H9 (cell line): Measurements from ENCODE around the gene FRK. TPM values are rescaled to one million over a fixed set of nuclear protein-coding genes. Genes with fewer than 3 reads are reported as not detected.
A peak's percentile ranks its signal among the peaks of the same experiment; 100 is the strongest.

Source experiments
- DNase-seq: peaks from one replicate; pipeline ENCODE4 v3.0.0-alpha.2; 2017
- H2AFZ ChIP-seq: one replicate; pipeline ENCODE4 v1.6.1; 2013; ENCODE audit warnings: mild to moderate bottlenecking, low read length, control low read depth, moderate library complexity
- H2AK5ac ChIP-seq: 2 replicates; pipeline ENCODE4 v1.6.1; 2013; ENCODE audit warnings: low read length, control low read depth, mixed read lengths; ENCODE audit not compliant: insufficient read length
- H2BK120ac ChIP-seq: one replicate; pipeline ENCODE4 v1.6.1; 2013; ENCODE audit warnings: low read depth, mild to moderate bottlenecking, low read length, control low read depth, inconsistent platforms; ENCODE audit not compliant: poor library complexity, severe bottlenecking
- H2BK12ac ChIP-seq: 2 replicates; pipeline ENCODE4 v1.6.1; 2013; ENCODE audit warnings: low read length, control low read depth, mixed read lengths, low read depth; ENCODE audit not compliant: insufficient read length
- H2BK15ac ChIP-seq: 2 replicates; pipeline ENCODE4 v1.6.1; 2013; ENCODE audit warnings: low read depth, low read length, control low read depth
- H2BK20ac ChIP-seq: one replicate; pipeline ENCODE4 v1.6.1; 2013; ENCODE audit warnings: low read depth, mild to moderate bottlenecking, low read length, control low read depth, inconsistent platforms; ENCODE audit not compliant: poor library complexity, severe bottlenecking
- H2BK5ac ChIP-seq: 2 replicates; pipeline ENCODE4 v1.6.1; 2013; ENCODE audit warnings: low read length, control low read depth, mixed read lengths; ENCODE audit not compliant: insufficient read length
- H3K14ac ChIP-seq: 2 replicates; pipeline ENCODE4 v1.6.1; 2013; ENCODE audit warnings: low read length, control low read depth; ENCODE audit not compliant: insufficient read depth
- H3K18ac ChIP-seq: 2 replicates; pipeline ENCODE4 v1.6.1; 2013; ENCODE audit warnings: low read depth, mild to moderate bottlenecking, mixed read lengths, low read length, control low read depth; ENCODE audit not compliant: insufficient read length
- H3K23ac ChIP-seq: 2 replicates; pipeline ENCODE4 v1.6.1; 2013; ENCODE audit warnings: low read length, control low read depth, mixed read lengths, low read depth; ENCODE audit not compliant: insufficient read length
- H3K23me2 ChIP-seq: 2 replicates; pipeline ENCODE4 v1.6.1; 2013; ENCODE audit warnings: low read depth, mild to moderate bottlenecking, mixed read lengths, low read length, control low read depth; ENCODE audit not compliant: insufficient read length, poor library complexity, severe bottlenecking
- H3K27ac ChIP-seq: 2 replicates; pipeline ENCODE4 v1.5.1; 2013; ENCODE audit warnings: low read length, control low read depth, mixed read lengths, low read depth; ENCODE audit not compliant: insufficient read length
- H3K27me3 ChIP-seq: 2 replicates; pipeline ENCODE4 v1.6.1; 2013; ENCODE audit warnings: low read length, control low read depth, inconsistent platforms; ENCODE audit not compliant: insufficient read depth
- H3K4ac ChIP-seq: 2 replicates; pipeline ENCODE4 v1.6.1; 2013; ENCODE audit warnings: low read depth, mild to moderate bottlenecking, control low read depth, inconsistent platforms, low read length, moderate library complexity
- H3K4me1 ChIP-seq: 2 replicates; pipeline ENCODE4 v1.6.1; 2013; ENCODE audit warnings: low read length, control low read depth, inconsistent platforms; ENCODE audit not compliant: insufficient read depth
- H3K4me2 ChIP-seq: 2 replicates; pipeline ENCODE4 v1.6.1; 2013; ENCODE audit warnings: low read length, control low read depth, mixed read lengths; ENCODE audit not compliant: insufficient read length, insufficient read depth
- H3K56ac ChIP-seq: 2 replicates; pipeline ENCODE4 v1.6.1; 2013; ENCODE audit warnings: low read depth, mild to moderate bottlenecking, mixed read lengths, low read length, control low read depth; ENCODE audit not compliant: insufficient read length
- H3K79me1 ChIP-seq: 2 replicates; pipeline ENCODE4 v1.6.1; 2013; ENCODE audit warnings: low read depth, mild to moderate bottlenecking, moderate library complexity, low read length, control low read depth, inconsistent platforms; ENCODE audit not compliant: insufficient read depth, poor library complexity, severe bottlenecking
- H3K79me2 ChIP-seq: 2 replicates; pipeline ENCODE4 v1.6.1; 2013; ENCODE audit warnings: low read length, control low read depth, inconsistent platforms; ENCODE audit not compliant: insufficient read depth
- H3K9ac ChIP-seq: 2 replicates; pipeline ENCODE4 v1.6.1; 2013; ENCODE audit warnings: low read length, control low read depth, mixed read lengths; ENCODE audit not compliant: insufficient read length; ENCODE audit errors: extremely low read depth
- H3K9me3 ChIP-seq: one replicate; pipeline ENCODE4 v1.6.1; 2013; ENCODE audit warnings: low read depth, low read length, inconsistent platforms; ENCODE audit not compliant: control insufficient read depth
- H3T11ph ChIP-seq: one replicate; pipeline ENCODE4 v1.6.1; 2013; ENCODE audit warnings: mild to moderate bottlenecking, low read length, control low read depth, inconsistent platforms
- H4K20me1 ChIP-seq: one replicate; pipeline ENCODE4 v1.6.1; 2013; ENCODE audit not compliant: control insufficient read depth, insufficient read length, insufficient read depth
- H4K5ac ChIP-seq: 2 replicates; pipeline ENCODE4 v1.6.1; 2013; ENCODE audit warnings: low read depth, mild to moderate bottlenecking, mixed read lengths, low read length, control low read depth; ENCODE audit not compliant: insufficient read length
- H4K8ac ChIP-seq: replicated peaks from 2 replicates; pipeline ENCODE4 v1.6.1; 2013; ENCODE audit warnings: low read length, control low read depth, mixed read lengths, low read depth; ENCODE audit not compliant: insufficient read length
- H4K91ac ChIP-seq: 2 replicates; pipeline ENCODE4 v1.6.1; 2013; ENCODE audit warnings: low read depth, mild to moderate bottlenecking, moderate library complexity, mixed read lengths, low read length, control low read depth; ENCODE audit not compliant: insufficient read length
- H3K27ac Mint-ChIP-seq, 3 experiments: 2 replicates in 2 of 3; 3 replicates in 1 of 3; pipeline ENCODE4 v1.8.0; 2020 to 2021; ENCODE audit warnings: mixed read lengths in 3 of 3, mild to moderate bottlenecking in 1 of 3, moderate library complexity in 1 of 3
- H3K27me3 Mint-ChIP-seq: 2 replicates; pipeline ENCODE4 v1.8.0; 2021; ENCODE audit warnings: low read depth, mild to moderate bottlenecking, moderate library complexity, mixed read lengths
- H3K36me3 Mint-ChIP-seq, 3 experiments: 2 replicates in 2 of 3; 3 replicates in 1 of 3; pipeline ENCODE4 v1.8.0; 2020 to 2021; ENCODE audit warnings: low read depth in 3 of 3, mixed read lengths in 3 of 3; ENCODE audit not compliant: insufficient read depth in 1 of 3
- H3K4me1 Mint-ChIP-seq, 2 experiments: 2 replicates each; pipeline ENCODE4 v1.8.0; 2020; ENCODE audit warnings: mixed read lengths in 2 of 2
- H3K4me3 Mint-ChIP-seq, 2 experiments: 2 replicates in 1 of 2; 3 replicates in 1 of 2; pipeline ENCODE4 v1.8.0; 2020 to 2021; ENCODE audit warnings: mild to moderate bottlenecking in 2 of 2, mixed read lengths in 2 of 2, moderate library complexity in 1 of 2
- H3K9me3 Mint-ChIP-seq, 2 experiments: 2 replicates in 1 of 2; 3 replicates in 1 of 2; pipeline ENCODE4 v1.8.0; 2020; ENCODE audit warnings: mild to moderate bottlenecking in 2 of 2, mixed read lengths in 2 of 2, moderate library complexity in 1 of 2
- WGBS: extraction: QIAGEN DNeasy Blood & Tissue Kit; methylation state at CpG from one replicate; pipeline ENCODE4 v1.1.7; 2013; ENCODE audit warnings: missing lambda C conversion rate, low lambda C conversion rate, mixed read lengths; ENCODE audit not compliant: insufficient read length; ENCODE audit errors: extremely low coverage; 5-methylcytosine and 5-hydroxymethylcytosine counted together
- total RNA-seq: library from RNA; stranded (reverse); gene quantifications from 2 replicates; pipeline ENCODE4 v1.2.1, GENCODE V29; 2021
- TF ChIP-seq, protein P1 (sequence below): fragments of 200-600 bp; sonication (generic); conservative IDR thresholded peaks from 3 replicates; pipeline ENCODE4 v1.8.0; 2021; ENCODE audit warnings: antibody characterized with exemption, mild to moderate bottlenecking

FRK gene
- total RNA-seq, 1 experiment from 2014 or later = 0.15 TPM

DNA sequence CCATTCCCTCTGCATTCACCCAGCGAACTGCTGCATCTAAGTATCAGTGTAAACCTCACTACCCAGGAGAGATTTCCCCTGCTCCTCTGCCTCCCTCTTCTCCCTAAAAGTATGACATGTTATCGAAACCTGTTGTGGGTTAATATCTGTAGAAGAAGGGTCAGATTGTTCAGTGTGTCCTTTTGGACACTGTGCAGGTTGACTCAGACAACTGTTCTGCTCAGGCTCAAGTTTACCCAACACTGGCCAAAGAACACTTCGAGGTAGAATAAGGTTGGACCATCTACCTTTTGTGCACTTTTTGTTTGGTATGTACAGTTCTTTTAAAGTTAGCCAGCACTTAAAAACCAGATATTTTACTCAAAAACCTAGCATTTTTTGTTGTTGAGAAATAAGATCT is 44.6 kb upstream of the FRK start:
- H2BK20ac ChIP-seq = no peak overlapping the region
- no peaks in the 10 kb centered on the region for H3K79me1 ChIP-seq
- H4K20me1 ChIP-seq = no peaks in the 10 kb centered on the region
- H3K4me1 ChIP-seq = peaks cover 10% of the 10 kb centered on the region
- TF ChIP-seq, protein P1, sequence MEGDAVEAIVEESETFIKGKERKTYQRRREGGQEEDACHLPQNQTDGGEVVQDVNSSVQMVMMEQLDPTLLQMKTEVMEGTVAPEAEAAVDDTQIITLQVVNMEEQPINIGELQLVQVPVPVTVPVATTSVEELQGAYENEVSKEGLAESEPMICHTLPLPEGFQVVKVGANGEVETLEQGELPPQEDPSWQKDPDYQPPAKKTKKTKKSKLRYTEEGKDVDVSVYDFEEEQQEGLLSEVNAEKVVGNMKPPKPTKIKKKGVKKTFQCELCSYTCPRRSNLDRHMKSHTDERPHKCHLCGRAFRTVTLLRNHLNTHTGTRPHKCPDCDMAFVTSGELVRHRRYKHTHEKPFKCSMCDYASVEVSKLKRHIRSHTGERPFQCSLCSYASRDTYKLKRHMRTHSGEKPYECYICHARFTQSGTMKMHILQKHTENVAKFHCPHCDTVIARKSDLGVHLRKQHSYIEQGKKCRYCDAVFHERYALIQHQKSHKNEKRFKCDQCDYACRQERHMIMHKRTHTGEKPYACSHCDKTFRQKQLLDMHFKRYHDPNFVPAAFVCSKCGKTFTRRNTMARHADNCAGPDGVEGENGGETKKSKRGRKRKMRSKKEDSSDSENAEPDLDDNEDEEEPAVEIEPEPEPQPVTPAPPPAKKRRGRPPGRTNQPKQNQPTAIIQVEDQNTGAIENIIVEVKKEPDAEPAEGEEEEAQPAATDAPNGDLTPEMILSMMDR = no peak
- no peaks in the 10 kb centered on the region for H3K23me2 ChIP-seq
- no peak overlapping the region for H3T11ph ChIP-seq
- no peak overlapping the region for H3K4ac ChIP-seq
- no peak overlapping the region for H4K91ac ChIP-seq
- no peak overlapping the region for H3K23ac ChIP-seq
- no peak overlapping the region for H2BK5ac ChIP-seq
- peaks cover 4% of the 10 kb centered on the region; the same call in 1 of the 2 replicates for H3K79me2 ChIP-seq
- H3K36me3 Mint-ChIP-seq = peaks cover 8 to 39% (median 19%) of the 10 kb centered on the region in 3 experiments; a peak in 6 of 7 replicates
- no peak overlapping the region for H4K8ac ChIP-seq
- DNase-seq = no peak
- H2AFZ ChIP-seq = no peak overlapping the region
- no peak overlapping the region for H4K5ac ChIP-seq
- H3K9ac ChIP-seq = no peak overlapping the region
- H3K14ac ChIP-seq = no peak overlapping the region
- H3K27me3 ChIP-seq = no peaks in the 10 kb centered on the region
- no CpG with 5 or more reads among the region's 3 CpGs for WGBS
- H3K27me3 Mint-ChIP-seq = no peaks in the 10 kb centered on the region; the same call in 1 of the 2 replicates
- no peak overlapping the region for H2BK12ac ChIP-seq
- H2AK5ac ChIP-seq = no peak overlapping the region
- no peak overlapping the region for H3K56ac ChIP-seq
- no peak overlapping the region for H3K18ac ChIP-seq
- no peaks in the 10 kb centered on the region; a peak in 1 of 5 replicates for H3K9me3 Mint-ChIP-seq
- H3K4me1 Mint-ChIP-seq = peaks cover 75 to 76% of the 10 kb centered on the region in 2 experiments
- H3K4me3 Mint-ChIP-seq = no peak overlapping the region
- no peak overlapping the region for H2BK15ac ChIP-seq
- no peak overlapping the region for H2BK120ac ChIP-seq
- H3K4me2 ChIP-seq = no peak overlapping the region
- H3K27ac ChIP-seq = no peak overlapping the region
- H3K27ac Mint-ChIP-seq = peak overlapping the region; percentile 61 to 95 (median 94); a peak in 5 of 7 replicates
- H3K9me3 ChIP-seq = no peaks in the 10 kb centered on the region
